HCT116 (cell line): ENCODE measurements around the gene SPATS2L. TPM values are rescaled to one million over a fixed set of nuclear protein-coding genes. Genes with fewer than 3 reads are reported as not detected.

Source experiments
- ATAC-seq: fragments of 200-7000 bp; cut with Tn5 transposase; 2 replicates; pipeline ENCODE4 v1.9.1; 2020; ENCODE audit warnings: mild to moderate bottlenecking, moderate library complexity
- BruUV-seq: library from RNA; stranded (reverse); fragments of 400-500 nt; replicated peaks from 2 replicates; lab custom pipeline; 2021; lab: Mats Ljungman, UMichigan
- CTCF ChIA-PET: fragments of 300-600 bp; sonication (Branson Sonifier 250); formaldehyde crosslinking; loops from one replicate; lab custom pipeline; 2021; ENCODE audit warnings: antibody characterized with exemption; lab: Charles Lee
- POLR2A ChIA-PET: fragments of 300-600, 350-600 bp; sonication (Branson Sonifier 250); formaldehyde crosslinking; loops from one replicate; lab custom pipeline; 2021; ENCODE audit warnings: antibody characterized with exemption; lab: Charles Lee
- RAD21 ChIA-PET, 2 experiments: fragments of 300-600 bp; sonication (Branson Sonifier 250); formaldehyde crosslinking; loops; one replicate each; lab custom pipeline; 2023; ENCODE audit warnings: low total read pairs in 2 of 2; ENCODE audit not compliant: uncharacterized antibody in 2 of 2, unreplicated experiment in 2 of 2, low non-redundant PET in 1 of 2; lab: Charles Lee
- DNase-seq: peaks from one replicate; pipeline ENCODE4 v3.0.0-alpha.2; 2010; ENCODE audit warnings: low read depth, low spot score
- H2AFZ ChIP-seq: fragments of 200-600 bp; shearing (Covaris generic), sonication (generic); 2 replicates; pipeline ENCODE4 v1.6.1; 2017; ENCODE audit warnings: low read depth, mixed run types, mixed read lengths, antibody characterized with exemption, low read length; ENCODE audit not compliant: poor library complexity, severe bottlenecking
- H3K27ac ChIP-seq: 2 replicates; pipeline ENCODE4 v1.5.1; 2012; ENCODE audit warnings: low read depth, low read length
- H3K27me3 ChIP-seq: fragments of 200-600 bp; sonication (generic); 2 replicates; pipeline ENCODE4 v1.6.1; 2016; ENCODE audit warnings: mixed run types, low read length, mixed read lengths; ENCODE audit not compliant: insufficient read depth
- H3K36me3 ChIP-seq, 2 experiments: fragments of 200-500 bp in 1 of 2; fragments of 200-600 bp in 1 of 2; sonication (Bioruptor generic) in 1 of 2; sonication (generic) in 1 of 2; 2 replicates each; pipeline versions ENCODE4 v1.5.1 to v1.6.1; 2014 to 2016; ENCODE audit warnings: low read length in 2 of 2, inconsistent platforms in 1 of 2, mixed read lengths in 1 of 2, mixed run types in 1 of 2; ENCODE audit not compliant: insufficient read depth in 2 of 2, control insufficient read depth in 1 of 2
- H3K4me1 ChIP-seq, 2 experiments: fragments of 200-600 bp in 1 of 2; sonication (generic) in 1 of 2; 2 replicates each; pipeline versions ENCODE4 v1.5.1 to v1.6.1; 2012 to 2017; ENCODE audit warnings: low read length in 2 of 2, inconsistent platforms in 1 of 2, mild to moderate bottlenecking in 1 of 2, mixed read lengths in 1 of 2, mixed run types in 1 of 2, moderate library complexity in 1 of 2; ENCODE audit not compliant: insufficient read depth in 2 of 2, control insufficient read depth in 1 of 2
- H3K4me2 ChIP-seq: fragments of 200-600 bp; sonication (generic); 2 replicates; pipeline ENCODE4 v1.6.1; 2017; ENCODE audit warnings: mixed run types, low read length, mixed read lengths
- H3K4me3 ChIP-seq, 2 experiments: fragments of 200-600 bp in 1 of 2; sonication (generic) in 1 of 2; replicated peaks in 1 of 2; 2 replicates each; pipeline ENCODE4 v1.5.1; 2011 to 2016; ENCODE audit warnings: low read length in 2 of 2, control low read depth in 1 of 2, low read depth in 1 of 2, mild to moderate bottlenecking in 1 of 2, mixed read lengths in 1 of 2, mixed run types in 1 of 2
- H3K79me2 ChIP-seq: fragments of 200-600 bp; sonication (generic); 2 replicates; pipeline ENCODE4 v1.6.1; 2017; ENCODE audit warnings: mild to moderate bottlenecking, mixed run types, low read length, moderate library complexity, mixed read lengths; ENCODE audit not compliant: insufficient read depth
- H3K9ac ChIP-seq: fragments of 200-600 bp; sonication (generic); 2 replicates; pipeline ENCODE4 v1.6.1; 2016; ENCODE audit warnings: low read length, mixed read lengths
- H3K9me2 ChIP-seq: fragments of 200-600 bp; sonication (generic), shearing (Covaris generic); 2 replicates; pipeline ENCODE4 v1.6.1; 2017; ENCODE audit warnings: mixed run types, mild to moderate bottlenecking, moderate library complexity; ENCODE audit not compliant: insufficient read depth
- H3K9me3 ChIP-seq, 2 experiments: fragments of 200-500 bp in 1 of 2; fragments of 200-600 bp in 1 of 2; sonication (Bioruptor generic) in 1 of 2; sonication (generic) in 1 of 2; 2 replicates each; pipeline ENCODE4 v1.6.1; 2014 to 2017; ENCODE audit warnings: low read length in 2 of 2, mixed read lengths in 2 of 2, inconsistent platforms in 1 of 2, low read depth in 1 of 2, mild to moderate bottlenecking in 1 of 2, mixed run types in 1 of 2, moderate library complexity in 1 of 2; ENCODE audit not compliant: control insufficient read depth in 1 of 2, insufficient read depth in 1 of 2
- H4K20me1 ChIP-seq: fragments of 200-600 bp; sonication (generic), shearing (Covaris generic); 2 replicates; pipeline ENCODE4 v1.6.1; 2017; ENCODE audit warnings: mixed run types, mild to moderate bottlenecking, moderate library complexity; ENCODE audit not compliant: insufficient read depth
- CBX3 ChIP-seq: IDR thresholded peaks from 2 replicates; pipeline ENCODE4 v1.6.1; 2012; ENCODE audit warnings: low read depth
- CEBPB ChIP-seq: IDR thresholded peaks from 2 replicates; pipeline ENCODE4 v1.6.1; 2012; ENCODE audit warnings: low read depth
- EGR1 ChIP-seq: IDR thresholded peaks from 2 replicates; pipeline ENCODE4 v1.6.1; 2012; ENCODE audit warnings: low read depth
- ELF1 ChIP-seq: IDR thresholded peaks from 2 replicates; pipeline ENCODE4 v1.6.1; 2012; ENCODE audit warnings: low read depth, borderline replicate concordance
- JUND ChIP-seq: IDR thresholded peaks from 2 replicates; pipeline ENCODE4 v1.6.1; 2012
- POLR2A ChIP-seq: IDR thresholded peaks from 2 replicates; pipeline ENCODE4 v1.7.0; 2011; ENCODE audit warnings: borderline replicate concordance; ENCODE audit not compliant: insufficient read depth, insufficient read length; ENCODE audit errors: extremely low read depth
- POLR2AphosphoS5 ChIP-seq: IDR thresholded peaks from 2 replicates; pipeline ENCODE4 v1.6.1; 2011; ENCODE audit warnings: mild to moderate bottlenecking, low read depth, low read length, moderate library complexity
- RAD21 ChIP-seq: IDR thresholded peaks from 2 replicates; pipeline ENCODE4 v1.6.1; 2012; ENCODE audit warnings: low read depth, mild to moderate bottlenecking
- SIN3A ChIP-seq: IDR thresholded peaks from 2 replicates; pipeline ENCODE4 v1.6.1; 2012; ENCODE audit warnings: low read depth
- TCF7L2 ChIP-seq: IDR thresholded peaks from 2 replicates; pipeline ENCODE4 v1.7.0; 2011; ENCODE audit warnings: borderline replicate concordance, inconsistent platforms; ENCODE audit not compliant: insufficient read depth, insufficient read length; ENCODE audit errors: extremely low read depth
- YY1 ChIP-seq: IDR thresholded peaks from 2 replicates; pipeline ENCODE4 v1.6.1; 2011; ENCODE audit warnings: low read length, low read depth, moderate library complexity, mild to moderate bottlenecking; ENCODE audit not compliant: insufficient replicate concordance; ENCODE audit errors: extremely low read depth
- ZFX ChIP-seq: fragments of 450-650 bp; IDR thresholded peaks from 2 replicates; pipeline ENCODE4 v1.6.1; 2017
- ZNF274 ChIP-seq: fragments of 200-500 bp; sonication (Bioruptor generic); IDR thresholded peaks from 2 replicates; pipeline ENCODE4 v1.6.1; 2014; ENCODE audit warnings: mild to moderate bottlenecking, low read depth, low read length, inconsistent platforms
- intact Hi-C: fragments of 100-400 bp; cut with micrococcal nuclease; formaldehyde crosslinking; loops from 2 replicates; pipeline ENCODE4 v1.10.0; 2022
- total RNA-seq: library from RNA; stranded (reverse); gene quantifications from one replicate; pipeline ENCODE4 v1.2.1, GENCODE V29; 2021; ENCODE audit not compliant: unreplicated experiment
- TF ChIP-seq, protein P1 (sequence below): IDR thresholded peaks from 2 replicates; pipeline ENCODE4 v1.6.1; 2012
- TF ChIP-seq, protein P2 (sequence below): IDR thresholded peaks from 2 replicates; pipeline ENCODE4 v1.6.1; 2012
- TF ChIP-seq, protein P3 (sequence below), 3 experiments: fragments of 200-600 bp in 1 of 3; sonication (generic) in 1 of 3; IDR thresholded peaks in 2 of 3; conservative IDR thresholded peaks in 1 of 3; 2 replicates each; pipeline ENCODE4 v1.5.1; 2012 to 2017; ENCODE audit warnings: low read depth in 2 of 3, low read length in 2 of 3, antibody characterized with exemption in 1 of 3, borderline replicate concordance in 1 of 3, control low read depth in 1 of 3, mild to moderate bottlenecking in 1 of 3, mixed read lengths in 1 of 3, mixed run types in 1 of 3, moderate library complexity in 1 of 3; ENCODE audit not compliant: insufficient read depth in 1 of 3
- TF ChIP-seq, protein P4 (sequence below): IDR thresholded peaks from 2 replicates; pipeline ENCODE4 v1.6.1; 2011; ENCODE audit warnings: mild to moderate bottlenecking, low read length, moderate library complexity; ENCODE audit not compliant: insufficient replicate concordance; ENCODE audit errors: extremely low read depth
- TF ChIP-seq, protein P5 (sequence below): IDR thresholded peaks from 2 replicates; pipeline ENCODE4 v1.6.1; 2012; ENCODE audit warnings: low read depth

Gene SPATS2L
- total RNA-seq, 1 experiment from 2014 or later = 87.1 TPM

DNA sequence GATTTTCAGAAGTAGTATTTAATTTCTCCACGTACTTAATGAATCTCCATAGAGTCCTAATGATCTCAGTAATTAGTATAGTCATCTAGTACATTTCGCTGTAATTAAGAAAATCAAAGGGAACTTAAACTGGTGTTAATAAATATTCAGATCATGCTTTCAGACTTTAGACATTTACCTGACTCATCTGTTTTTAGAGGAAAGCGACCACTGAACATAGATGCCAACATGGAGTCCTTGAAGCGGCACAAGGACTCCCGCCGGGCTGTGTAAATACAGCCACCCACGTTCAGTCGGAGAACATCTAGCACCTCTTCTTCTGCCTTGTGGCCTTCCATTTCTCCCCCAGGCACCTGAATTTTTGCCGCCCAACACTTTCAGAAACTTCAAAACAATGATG lies 200.2 kb downstream of the SPATS2L start:
- Histone ChIP-seq H3K27me3 (no peaks in the 10 kb centered on the region), H3K4me2 (no peak overlapping the region), H3K36me3 (no peaks in the 10 kb centered on the region), H4K20me1 (no peaks in the 10 kb centered on the region), H3K9me2 (no peaks in the 10 kb centered on the region), H3K9ac (no peak overlapping the region), H3K4me1 (peaks cover 2 to 16% of the 10 kb centered on the region in 2 experiments; a peak in 1 of 4 replicates), H3K4me3 (no peak overlapping the region), H3K9me3 (no peaks in the 10 kb centered on the region), H3K79me2 (no peaks in the 10 kb centered on the region), H3K27ac (no peak overlapping the region), H2AFZ (no peak overlapping the region)
- intact Hi-C loops = no loop called here
- ChIA-PET RAD21 (no interaction called here), POLR2A (no interaction called here), CTCF (no interaction called here)
- no peak for ATAC-seq
- TF ChIP-seq CBX3 = no peak
- TF ChIP-seq CEBPB = no peak
- TF ChIP-seq, protein P1, sequence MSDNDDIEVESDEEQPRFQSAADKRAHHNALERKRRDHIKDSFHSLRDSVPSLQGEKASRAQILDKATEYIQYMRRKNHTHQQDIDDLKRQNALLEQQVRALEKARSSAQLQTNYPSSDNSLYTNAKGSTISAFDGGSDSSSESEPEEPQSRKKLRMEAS = no peak
- TF ChIP-seq, protein P2, sequence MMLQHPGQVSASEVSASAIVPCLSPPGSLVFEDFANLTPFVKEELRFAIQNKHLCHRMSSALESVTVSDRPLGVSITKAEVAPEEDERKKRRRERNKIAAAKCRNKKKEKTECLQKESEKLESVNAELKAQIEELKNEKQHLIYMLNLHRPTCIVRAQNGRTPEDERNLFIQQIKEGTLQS = no peak
- TF ChIP-seq ZNF274 = no peak
- TF ChIP-seq, protein P3, sequence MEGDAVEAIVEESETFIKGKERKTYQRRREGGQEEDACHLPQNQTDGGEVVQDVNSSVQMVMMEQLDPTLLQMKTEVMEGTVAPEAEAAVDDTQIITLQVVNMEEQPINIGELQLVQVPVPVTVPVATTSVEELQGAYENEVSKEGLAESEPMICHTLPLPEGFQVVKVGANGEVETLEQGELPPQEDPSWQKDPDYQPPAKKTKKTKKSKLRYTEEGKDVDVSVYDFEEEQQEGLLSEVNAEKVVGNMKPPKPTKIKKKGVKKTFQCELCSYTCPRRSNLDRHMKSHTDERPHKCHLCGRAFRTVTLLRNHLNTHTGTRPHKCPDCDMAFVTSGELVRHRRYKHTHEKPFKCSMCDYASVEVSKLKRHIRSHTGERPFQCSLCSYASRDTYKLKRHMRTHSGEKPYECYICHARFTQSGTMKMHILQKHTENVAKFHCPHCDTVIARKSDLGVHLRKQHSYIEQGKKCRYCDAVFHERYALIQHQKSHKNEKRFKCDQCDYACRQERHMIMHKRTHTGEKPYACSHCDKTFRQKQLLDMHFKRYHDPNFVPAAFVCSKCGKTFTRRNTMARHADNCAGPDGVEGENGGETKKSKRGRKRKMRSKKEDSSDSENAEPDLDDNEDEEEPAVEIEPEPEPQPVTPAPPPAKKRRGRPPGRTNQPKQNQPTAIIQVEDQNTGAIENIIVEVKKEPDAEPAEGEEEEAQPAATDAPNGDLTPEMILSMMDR (IDR thresholded peaks at IDR 0.05 in 2 of 3, conservative IDR thresholded peaks at IDR 0.05 in 1 of 3; ENCODE audit: borderline replicate concordance in 1 of 3, insufficient read depth in 1 of 3, low read depth in 2 of 3, low read length in 2 of 3) = no peak
- no peak for TF ChIP-seq TCF7L2
- no peak for TF ChIP-seq RAD21
- no peak for TF ChIP-seq SIN3A
- TF ChIP-seq YY1 = no peak
- no peak for TF ChIP-seq POLR2A
- no peak for TF ChIP-seq EGR1
- TF ChIP-seq, protein P4, sequence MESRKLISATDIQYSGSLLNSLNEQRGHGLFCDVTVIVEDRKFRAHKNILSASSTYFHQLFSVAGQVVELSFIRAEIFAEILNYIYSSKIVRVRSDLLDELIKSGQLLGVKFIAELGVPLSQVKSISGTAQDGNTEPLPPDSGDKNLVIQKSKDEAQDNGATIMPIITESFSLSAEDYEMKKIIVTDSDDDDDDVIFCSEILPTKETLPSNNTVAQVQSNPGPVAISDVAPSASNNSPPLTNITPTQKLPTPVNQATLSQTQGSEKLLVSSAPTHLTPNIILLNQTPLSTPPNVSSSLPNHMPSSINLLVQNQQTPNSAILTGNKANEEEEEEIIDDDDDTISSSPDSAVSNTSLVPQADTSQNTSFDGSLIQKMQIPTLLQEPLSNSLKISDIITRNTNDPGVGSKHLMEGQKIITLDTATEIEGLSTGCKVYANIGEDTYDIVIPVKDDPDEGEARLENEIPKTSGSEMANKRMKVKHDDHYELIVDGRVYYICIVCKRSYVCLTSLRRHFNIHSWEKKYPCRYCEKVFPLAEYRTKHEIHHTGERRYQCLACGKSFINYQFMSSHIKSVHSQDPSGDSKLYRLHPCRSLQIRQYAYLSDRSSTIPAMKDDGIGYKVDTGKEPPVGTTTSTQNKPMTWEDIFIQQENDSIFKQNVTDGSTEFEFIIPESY = no peak
- TF ChIP-seq POLR2AphosphoS5 = no peak
- no peak for TF ChIP-seq ZFX
- no peak for TF ChIP-seq ELF1
- no peak for TF ChIP-seq JUND
- TF ChIP-seq, protein P5, sequence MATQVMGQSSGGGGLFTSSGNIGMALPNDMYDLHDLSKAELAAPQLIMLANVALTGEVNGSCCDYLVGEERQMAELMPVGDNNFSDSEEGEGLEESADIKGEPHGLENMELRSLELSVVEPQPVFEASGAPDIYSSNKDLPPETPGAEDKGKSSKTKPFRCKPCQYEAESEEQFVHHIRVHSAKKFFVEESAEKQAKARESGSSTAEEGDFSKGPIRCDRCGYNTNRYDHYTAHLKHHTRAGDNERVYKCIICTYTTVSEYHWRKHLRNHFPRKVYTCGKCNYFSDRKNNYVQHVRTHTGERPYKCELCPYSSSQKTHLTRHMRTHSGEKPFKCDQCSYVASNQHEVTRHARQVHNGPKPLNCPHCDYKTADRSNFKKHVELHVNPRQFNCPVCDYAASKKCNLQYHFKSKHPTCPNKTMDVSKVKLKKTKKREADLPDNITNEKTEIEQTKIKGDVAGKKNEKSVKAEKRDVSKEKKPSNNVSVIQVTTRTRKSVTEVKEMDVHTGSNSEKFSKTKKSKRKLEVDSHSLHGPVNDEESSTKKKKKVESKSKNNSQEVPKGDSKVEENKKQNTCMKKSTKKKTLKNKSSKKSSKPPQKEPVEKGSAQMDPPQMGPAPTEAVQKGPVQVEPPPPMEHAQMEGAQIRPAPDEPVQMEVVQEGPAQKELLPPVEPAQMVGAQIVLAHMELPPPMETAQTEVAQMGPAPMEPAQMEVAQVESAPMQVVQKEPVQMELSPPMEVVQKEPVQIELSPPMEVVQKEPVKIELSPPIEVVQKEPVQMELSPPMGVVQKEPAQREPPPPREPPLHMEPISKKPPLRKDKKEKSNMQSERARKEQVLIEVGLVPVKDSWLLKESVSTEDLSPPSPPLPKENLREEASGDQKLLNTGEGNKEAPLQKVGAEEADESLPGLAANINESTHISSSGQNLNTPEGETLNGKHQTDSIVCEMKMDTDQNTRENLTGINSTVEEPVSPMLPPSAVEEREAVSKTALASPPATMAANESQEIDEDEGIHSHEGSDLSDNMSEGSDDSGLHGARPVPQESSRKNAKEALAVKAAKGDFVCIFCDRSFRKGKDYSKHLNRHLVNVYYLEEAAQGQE = no peak
- BruUV-seq = no TSS peak
- no peak for DNase-seq
